Tibial nerve (tissue), 4 donors: ENCODE results near the gene RAD9B. TPM values are rescaled to one million over a fixed set of nuclear protein-coding genes. Genes with fewer than 3 reads are reported as not detected.
A peak's percentile ranks its signal among the peaks of the same experiment; 100 is the strongest.

Experiments
- DNase-seq, 2 donors: peaks; one replicate each; pipeline ENCODE4 v3.0.0-alpha.2; 2019; ENCODE audit warnings: low spot score in 2 of 2
- H3K27ac ChIP-seq, 4 donors: fragments of 200-600 bp; sonication (generic) in 3 of 4; one replicate each; pipeline ENCODE4 v1.5.1; 2017 to 2019; ENCODE audit warnings: mild to moderate bottlenecking in 1 of 4
- H3K27me3 ChIP-seq, 2 donors: fragments of 200-600 bp; sonication (generic) in 1 of 2; one replicate each; pipeline versions ENCODE4 v1.5.1 to v1.6.0; 2017 to 2019
- H3K36me3 ChIP-seq, 3 donors: fragments of 200-600 bp; sonication (generic); one replicate each; pipeline ENCODE4 v1.5.1; 2018 to 2019
- H3K4me1 ChIP-seq, 4 donors: fragments of 200-600 bp; sonication (generic) in 3 of 4; one replicate each; pipeline ENCODE4 v1.5.1; 2017 to 2019
- H3K4me3 ChIP-seq, 4 donors: fragments of 200-600 bp; sonication (generic) in 3 of 4; one replicate each; pipeline ENCODE4 v1.5.1; 2017 to 2019; ENCODE audit warnings: mild to moderate bottlenecking in 1 of 4, moderate library complexity in 1 of 4
- H3K9me3 ChIP-seq, 4 donors: fragments of 200-600 bp; sonication (generic) in 3 of 4; one replicate each; pipeline ENCODE4 v1.5.1; 2017 to 2019
- CTCF ChIP-seq, 5 experiments: fragments of 200-600 bp in 3 of 5; fragments of 450-650 bp in 2 of 5; sonication (generic) in 3 of 5; IDR thresholded peaks; one replicate each; pipeline ENCODE4 v1.5.1; 2016 to 2019; ENCODE audit warnings: antibody characterized with exemption in 5 of 5, mild to moderate bottlenecking in 3 of 5, moderate library complexity in 2 of 5
- EP300 ChIP-seq, 2 donors: sonication (generic); formaldehyde crosslinking; IDR thresholded peaks; one replicate each; pipeline ENCODE4 v1.6.1; 2017; ENCODE audit warnings: antibody characterized with exemption in 2 of 2, mild to moderate bottlenecking in 1 of 2
- POLR2A ChIP-seq, 2 donors: fragments of 450-650 bp; IDR thresholded peaks; one replicate each; pipeline ENCODE4 v1.6.1; 2017; ENCODE audit warnings: antibody characterized with exemption in 2 of 2, mild to moderate bottlenecking in 2 of 2, moderate library complexity in 2 of 2
- WGBS, 2 donors: methylation state at CpG; one replicate each; pipeline ENCODE4 v1.1.5; 2018; 5-methylcytosine and 5-hydroxymethylcytosine counted together
- total RNA-seq, 4 donors: library from RNA; depleted of rRNA; stranded (reverse); fragments of >200 nt; gene quantifications; one replicate each; pipeline ENCODE4 v1.1.0, GENCODE V29; 2016

Gene RAD9B
- total RNA-seq, 4 donors from 2014 or later: 0.30 to 2.4 (median 0.71) TPM

GRCh38 chr12:110466791-110467190 is 35.3 kb upstream of the RAD9B start:
- no peak for DNase-seq
- WGBS, 2 donors: 70 to 72% methylated on average over 5 of the region's 5 CpGs
- H3K4me1 ChIP-seq: peaks cover 8 to 39% (median 18%) of the 10 kb centered on the region in 4 donors
- peak overlapping the region in 2 of 4 donors; percentile 94 to 98 for H3K4me3 ChIP-seq
- H3K27ac ChIP-seq: peak overlapping the region in 1 of 4 donors; percentile 99
- TF ChIP-seq EP300 (IDR thresholded peaks at IDR 0.05): no peak
- no peak for TF ChIP-seq POLR2A (IDR thresholded peaks at IDR 0.05)
- no peak for TF ChIP-seq CTCF (IDR thresholded peaks at IDR 0.05)
- peaks cover 0 to 35% (median 4%) of the 10 kb centered on the region in 3 donors for H3K36me3 ChIP-seq
- H3K27me3 ChIP-seq: no peaks in the 10 kb centered on the region
- H3K9me3 ChIP-seq: no peaks in the 10 kb centered on the region

GRCh38 chr12:110467847-110468213 is 34.3 kb upstream of the RAD9B start:
- WGBS, 2 donors: 0% methylated on average over 15 of the region's 15 CpGs
- Histone ChIP-seq H3K27ac (peak overlapping the region; percentile 88 to 99 (median 93)), H3K4me3 (peak overlapping the region; percentile 75 to 98 (median 87)), H3K9me3 (no peaks in the 10 kb centered on the region), H3K36me3 (peaks cover 0 to 25% (median 4%) of the 10 kb centered on the region in 3 donors), H3K27me3 (no peaks in the 10 kb centered on the region), H3K4me1 (peaks cover 8 to 39% (median 18%) of the 10 kb centered on the region in 4 donors)
- no peak for DNase-seq
- TF ChIP-seq EP300 (IDR thresholded peaks at IDR 0.05): no peak
- no peak for TF ChIP-seq POLR2A (IDR thresholded peaks at IDR 0.05)
- TF ChIP-seq CTCF (IDR thresholded peaks at IDR 0.05): no peak

GRCh38 chr12:110468214-110469048 is 33.7 kb upstream of the RAD9B start, which contains the start of the genes FAM216A and GPN3:
TSS of gene FAM216A (plus strand) at chr12:110468845. CDS start at chr12:110468876, 31 bp downstream.
TSS of gene GPN3 (minus strand) at chr12:110468257. CDS start at chr12:110468203, 54 bp downstream.
- Histone ChIP-seq H3K4me3 (peak within 1 kb of the TSS; percentile 75 to 98 (median 87)), H3K27ac (peak within 1 kb of the TSS; percentile 88 to 99 (median 93)), H3K4me1 (peaks cover 8 to 39% (median 18%) of the 10 kb centered on the region in 4 donors)

GRCh38 chr12:110475426-110475825 is 26.7 kb upstream of the RAD9B start:
- DNase-seq: no peak
- no peaks in the 10 kb centered on the region for H3K9me3 ChIP-seq
- H3K4me3 ChIP-seq: no peak overlapping the region
- peaks cover 0 to 30% (median 0%) of the 10 kb centered on the region in 3 donors for H3K36me3 ChIP-seq
- no peaks in the 10 kb centered on the region for H3K4me1 ChIP-seq
- H3K27me3 ChIP-seq: no peaks in the 10 kb centered on the region
- WGBS, 2 donors: 94 to 97% methylated on average over 7 of the region's 7 CpGs
- TF ChIP-seq POLR2A (IDR thresholded peaks at IDR 0.05) (no peak), CTCF (IDR thresholded peaks at IDR 0.05) (no peak), EP300 (IDR thresholded peaks at IDR 0.05) (no peak)
- no peak overlapping the region for H3K27ac ChIP-seq

More at GRCh38 chr12:110468214-110469048, 33.7 kb upstream of the RAD9B start, which contains the start of the genes FAM216A and GPN3:
- Histone ChIP-seq H3K36me3 (peaks cover 0 to 23% (median 4%) of the 10 kb centered on the region in 3 donors), H3K9me3 (no peaks in the 10 kb centered on the region), H3K27me3 (no peaks in the 10 kb centered on the region)
- TF ChIP-seq EP300 (IDR thresholded peaks at IDR 0.05): peak; percentile 93 to 97
- TF ChIP-seq CTCF (IDR thresholded peaks at IDR 0.05): peak in 1 of 5 experiments; percentile 55
- TF ChIP-seq POLR2A (IDR thresholded peaks at IDR 0.05): peak; percentile 56 to 83
- DNase-seq: peak; percentile 93 to 95
- 0 to 1% methylated on average over 43 to 55 of the region's 78 CpGs for WGBS, 2 donors
